SK-N-DZ (cell line): ENCODE results near the gene NANOS3.
"Not testable (repeated sequence)": the region's sequence is repeated elsewhere in the genome, so short reads cannot be mapped to it uniquely, and the experiment has no call there.

ENCODE experiments used
- DNase-seq: peaks from one replicate; pipeline ENCODE4 v3.0.0-alpha.2; 2015; ENCODE audit warnings: low spot score
- small RNA-seq, 2 experiments: library from RNA; depleted of rRNA; stranded (forward); fragments of <200 nt; gene quantifications; one replicate each; pipeline ENCODE3, GENCODE V24; 2014

The NANOS3 gene

GRCh38 chr19:13920940-13921747, 44.2 kb downstream of the NANOS3 start:
- peak; percentile 59 for DNase-seq

GRCh38 chr19:13922118-13922517, 45.2 kb downstream of the NANOS3 start:
- not testable (repeated sequence) for DNase-seq

GRCh38 chr19:13923194-13923987, 46.5 kb downstream of the NANOS3 start:
- DNase-seq: no peak

GRCh38 chr19:13926010-13926409, 49.1 kb downstream of the NANOS3 start:
- DNase-seq: no peak

GRCh38 chr19:13926715-13927114, 49.8 kb downstream of the NANOS3 start:
- DNase-seq: no peak

- no peak for DNase-seq
Measured at GRCh38 chr19:13929340-13929739, 52.4 kb downstream of the NANOS3 start.

- DNase-seq: no peak
Measured at GRCh38 chr19:13929956-13930355, 53.0 kb downstream of the NANOS3 start.

Small RNAs within 50 kb of the gene (small RNA-seq; reads per million reads assigned to genes)
- gene MIR181C (37.2 to 673 reads per million in 2 experiments), gene MIR181D (40.7 to 666 reads per million in 2 experiments)
